Esophagus squamous epithelium (tissue), 5 donors: ENCODE measurements around the gene ANKRD29. TPM values are rescaled to one million over a fixed set of nuclear protein-coding genes. Genes with fewer than 3 reads are reported as not detected.

Experiments
- DNase-seq: peaks from one replicate; lab custom pipeline; 2025; lab: John Stamatoyannopoulos, UW
- H3K27ac ChIP-seq, 4 donors: fragments of 200-600 bp; sonication (generic); one replicate each; pipeline ENCODE4 v1.5.1; 2016 to 2019; ENCODE audit warnings: mild to moderate bottlenecking in 1 of 4
- H3K27me3 ChIP-seq, 4 donors: fragments of 200-600 bp; sonication (generic); 1 replicate in 3 of 4; 2 replicates in 1 of 4; pipeline versions ENCODE4 v1.5.1 to v1.6.0; 2017 to 2021; ENCODE audit warnings: antibody characterized with exemption in 1 of 4
- H3K36me3 ChIP-seq, 3 donors: fragments of 200-600 bp; sonication (generic); one replicate each; pipeline ENCODE4 v1.5.1; 2016 to 2019
- H3K4me1 ChIP-seq, 3 donors: fragments of 200-600 bp; sonication (generic); one replicate each; pipeline ENCODE4 v1.5.1; 2017 to 2019
- H3K4me3 ChIP-seq, 4 donors: fragments of 200-600 bp; sonication (generic); 1 replicate in 3 of 4; 2 replicates in 1 of 4; pipeline ENCODE4 v1.5.1; 2016 to 2019; ENCODE audit warnings: mild to moderate bottlenecking in 2 of 4, moderate library complexity in 1 of 4
- H3K9me3 ChIP-seq, 3 donors: fragments of 200-600 bp; sonication (generic); one replicate each; pipeline ENCODE4 v1.5.1; 2016 to 2019
- POLR2A ChIP-seq, 4 donors: fragments of 450-650 bp; IDR thresholded peaks; one replicate each; pipeline ENCODE4 v1.6.1; 2017; ENCODE audit warnings: antibody characterized with exemption in 4 of 4, mild to moderate bottlenecking in 4 of 4, moderate library complexity in 3 of 4
- WGBS, 2 donors: methylation state at CpG; one replicate each; pipeline ENCODE4 v1.1.5; 2018; 5-methylcytosine and 5-hydroxymethylcytosine counted together
- intact Hi-C: fragments of 100-400 bp; cut with DNase I; formaldehyde crosslinking; loops from one replicate; pipeline ENCODE4 v1.15.0; 2022
- total RNA-seq, 4 donors: library from RNA; depleted of rRNA; stranded (reverse); fragments of >200 nt; gene quantifications; one replicate each; pipeline ENCODE4 v1.1.0, GENCODE V29; 2016
- TF ChIP-seq, protein P1 (sequence below), 6 experiments: fragments of 450-650 bp in 4 of 6; fragments of 200-600 bp in 2 of 6; sonication (generic) in 2 of 6; IDR thresholded peaks; one replicate each; pipeline ENCODE4 v1.5.1; 2016 to 2019; ENCODE audit warnings: antibody characterized with exemption in 6 of 6, mild to moderate bottlenecking in 4 of 6, moderate library complexity in 4 of 6
- donor health status: DM: yes; HTN: yes; CAD: no.

ANKRD29 gene
- total RNA-seq, 4 donors from 2014 or later, result 2.9 to 10.8 (median 9.2) TPM

DNA sequence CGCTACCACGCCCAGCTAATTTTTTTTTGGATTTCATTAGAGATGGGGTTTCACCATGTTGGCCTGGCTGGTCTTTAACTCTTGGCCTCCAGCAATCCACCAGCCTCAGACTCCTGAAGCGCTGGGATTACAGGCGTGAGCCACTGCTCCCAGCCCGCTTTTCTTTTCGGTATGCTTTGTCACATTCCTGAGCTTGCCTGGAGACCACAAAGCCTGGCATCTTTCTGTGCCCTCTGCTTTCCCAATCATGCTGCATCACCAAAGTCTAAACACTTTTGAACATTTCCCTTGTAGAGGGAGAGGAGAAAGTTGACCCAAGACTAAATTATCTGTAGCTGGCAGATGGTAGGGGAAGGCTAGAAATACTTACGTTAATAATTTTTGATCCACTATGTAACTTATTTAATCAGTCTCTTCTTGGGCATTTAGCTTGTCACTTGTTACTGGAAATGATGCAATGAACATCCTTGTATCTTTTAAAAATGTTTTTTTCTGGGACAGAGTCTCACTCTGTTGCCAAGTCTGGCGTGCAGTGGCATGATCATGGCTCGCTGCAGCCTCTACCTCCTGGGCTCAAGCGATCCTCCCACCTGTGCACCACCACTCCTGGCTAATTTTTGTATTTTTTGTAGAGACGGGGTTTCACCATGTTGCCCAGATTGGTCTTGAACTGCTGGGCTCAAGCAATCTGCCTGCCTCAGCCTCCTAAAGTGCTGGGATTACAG, 73.7 kb downstream of the ANKRD29 start:
- 33 to 49% methylated on average over 11 of the region's 11 CpGs for WGBS, 2 donors
- Histone ChIP-seq H3K4me3 (no peak overlapping the region), H3K4me1 (peaks cover 10 to 36% (median 13%) of the 10 kb centered on the region in 3 donors), H3K27me3 (no peaks in the 10 kb centered on the region), H3K27ac (no peak overlapping the region), H3K36me3 (no peaks in the 10 kb centered on the region), H3K9me3 (no peaks in the 10 kb centered on the region)
- TF ChIP-seq, protein P1, sequence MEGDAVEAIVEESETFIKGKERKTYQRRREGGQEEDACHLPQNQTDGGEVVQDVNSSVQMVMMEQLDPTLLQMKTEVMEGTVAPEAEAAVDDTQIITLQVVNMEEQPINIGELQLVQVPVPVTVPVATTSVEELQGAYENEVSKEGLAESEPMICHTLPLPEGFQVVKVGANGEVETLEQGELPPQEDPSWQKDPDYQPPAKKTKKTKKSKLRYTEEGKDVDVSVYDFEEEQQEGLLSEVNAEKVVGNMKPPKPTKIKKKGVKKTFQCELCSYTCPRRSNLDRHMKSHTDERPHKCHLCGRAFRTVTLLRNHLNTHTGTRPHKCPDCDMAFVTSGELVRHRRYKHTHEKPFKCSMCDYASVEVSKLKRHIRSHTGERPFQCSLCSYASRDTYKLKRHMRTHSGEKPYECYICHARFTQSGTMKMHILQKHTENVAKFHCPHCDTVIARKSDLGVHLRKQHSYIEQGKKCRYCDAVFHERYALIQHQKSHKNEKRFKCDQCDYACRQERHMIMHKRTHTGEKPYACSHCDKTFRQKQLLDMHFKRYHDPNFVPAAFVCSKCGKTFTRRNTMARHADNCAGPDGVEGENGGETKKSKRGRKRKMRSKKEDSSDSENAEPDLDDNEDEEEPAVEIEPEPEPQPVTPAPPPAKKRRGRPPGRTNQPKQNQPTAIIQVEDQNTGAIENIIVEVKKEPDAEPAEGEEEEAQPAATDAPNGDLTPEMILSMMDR (IDR thresholded peaks at IDR 0.05), result no peak
- no peak for TF ChIP-seq POLR2A (IDR thresholded peaks at IDR 0.05)
- no peak for DNase-seq
- intact Hi-C loops, result no loop called here

DNA sequence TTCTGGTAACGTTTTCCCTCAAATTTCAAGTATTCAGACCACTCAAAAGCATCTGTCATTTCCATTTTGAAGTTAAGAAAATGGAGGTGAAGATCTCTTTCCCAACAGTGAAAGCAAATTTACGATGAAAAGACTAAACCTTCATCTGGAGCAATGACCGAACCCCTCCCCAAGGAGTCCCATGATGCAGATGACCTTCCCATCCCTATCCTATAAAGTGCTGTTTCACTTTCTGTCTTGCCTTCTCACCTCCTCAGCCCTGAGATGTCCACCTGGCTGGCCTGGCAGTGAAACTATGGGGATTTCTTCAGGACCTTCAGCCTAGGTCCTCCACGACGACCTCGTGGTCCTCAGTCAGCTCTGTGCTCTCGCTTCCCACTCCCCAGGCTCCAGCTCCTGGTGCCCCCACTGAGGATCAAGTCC, 75.5 kb downstream of the ANKRD29 start:
- Histone ChIP-seq H3K36me3 (no peaks in the 10 kb centered on the region), H3K27ac (peak overlapping the region; percentile 97 to 100 (median 99)), H3K9me3 (no peaks in the 10 kb centered on the region), H3K27me3 (no peaks in the 10 kb centered on the region), H3K4me3 (peak overlapping the region in 3 of 4 donors; percentile 87 to 92 (median 91)), H3K4me1 (peaks cover 18 to 52% (median 18%) of the 10 kb centered on the region in 3 donors)
- no peak for TF ChIP-seq POLR2A (IDR thresholded peaks at IDR 0.05)
- TF ChIP-seq, protein P1 (IDR thresholded peaks at IDR 0.05), result no peak
- intact Hi-C loops, result no loop called here
- 39 to 53% methylated on average over 7 of the region's 7 CpGs for WGBS, 2 donors
- DNase-seq, result no peak

DNA sequence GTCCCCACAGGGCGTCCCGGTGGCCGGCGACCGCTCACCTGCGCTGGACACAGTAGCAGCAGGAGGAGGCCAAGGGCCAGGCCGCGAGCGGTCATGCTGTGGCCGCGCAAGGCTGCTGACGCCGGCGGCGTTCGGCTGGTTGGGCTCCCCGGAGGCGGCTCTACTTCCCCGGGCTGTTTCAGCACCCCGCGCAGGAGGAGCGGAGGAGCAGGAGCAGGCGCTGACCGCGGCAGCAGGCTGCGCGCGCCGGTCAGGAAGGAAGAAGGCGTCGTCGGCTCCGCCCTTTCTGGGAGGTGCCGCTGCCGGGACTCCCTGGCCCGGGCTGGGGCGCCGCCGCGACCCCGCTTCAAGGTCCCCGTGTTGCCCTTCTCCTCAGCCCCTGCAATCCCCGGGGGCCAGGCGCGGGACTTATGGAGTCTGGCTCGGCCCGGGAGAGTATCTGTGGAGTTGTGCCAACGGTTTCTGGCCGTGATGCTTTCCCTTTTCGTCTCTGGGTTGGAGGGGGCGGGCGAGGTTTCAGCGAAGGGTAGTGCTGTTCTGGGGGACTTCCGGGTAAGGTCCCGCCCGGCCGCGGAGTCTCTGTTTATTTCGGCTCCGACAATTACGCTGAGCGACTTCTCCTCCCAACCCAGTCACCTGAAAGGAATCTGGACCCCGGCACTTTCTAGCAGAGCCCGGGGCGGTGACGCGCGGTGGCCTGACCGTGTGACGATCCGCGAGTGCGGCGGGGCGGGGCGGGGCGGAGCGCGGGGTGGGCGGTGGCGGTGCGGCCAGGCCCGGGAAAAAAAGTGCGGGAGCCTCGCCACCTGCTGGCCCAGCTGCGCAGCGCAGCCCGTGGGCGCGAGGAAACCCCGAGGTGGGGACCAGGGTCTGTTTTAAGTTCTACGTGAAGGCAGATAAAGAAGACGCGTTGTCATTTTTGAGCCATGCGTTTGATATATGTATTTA, 76.2 kb downstream of the ANKRD29 start, which contains the start of gene NPC1:
TSS of gene NPC1 (minus strand) at position 258 of the 948 bp plus-strand sequence. CDS start at position 95, 163 bp downstream.
- DNase-seq, result peak; percentile 67
- WGBS, 2 donors, result 0 to 1% methylated on average over 1 to 17 of the region's 95 CpGs
- no peaks in the 10 kb centered on the region for H3K36me3 ChIP-seq
- TF ChIP-seq, protein P1 (IDR thresholded peaks at IDR 0.05), result peak; percentile 88 to 97 (median 92)
- peak in 3 of 4 donors; percentile 61 to 97 (median 89) for TF ChIP-seq POLR2A (IDR thresholded peaks at IDR 0.05)
- H3K9me3 ChIP-seq, result no peaks in the 10 kb centered on the region
- peak within 1 kb of the TSS; percentile 97 to 100 (median 99) for H3K27ac ChIP-seq
- H3K4me1 ChIP-seq, result peaks cover 18 to 57% (median 19%) of the 10 kb centered on the region in 3 donors
- H3K27me3 ChIP-seq, result no peaks in the 10 kb centered on the region
- H3K4me3 ChIP-seq, result peak within 1 kb of the TSS; percentile 87 to 92 (median 89)
- intact Hi-C loops, result no loop called here

- Histone ChIP-seq H3K4me3 (peak overlapping the region; percentile 87 to 92 (median 89)), H3K27me3 (no peaks in the 10 kb centered on the region), H3K9me3 (no peaks in the 10 kb centered on the region), H3K27ac (peak overlapping the region; percentile 97 to 100 (median 99)), H3K4me1 (peaks cover 24 to 63% (median 25%) of the 10 kb centered on the region in 3 donors), H3K36me3 (no peaks in the 10 kb centered on the region)
- intact Hi-C loops, result no loop called here
- no peak for DNase-seq
- 0 to 1% methylated on average over 9 to 11 of the region's 14 CpGs for WGBS, 2 donors
- TF ChIP-seq, protein P1 (IDR thresholded peaks at IDR 0.05), result no peak
- no peak for TF ChIP-seq POLR2A (IDR thresholded peaks at IDR 0.05)
These were observed 76.8 kb downstream of the ANKRD29 start for GRCh38 chr18:23585897-23586248.
